Effector CD4-positive, alpha-beta T cell (primary cell): ENCODE results near the gene COL4A1.

Experiments
- DNase-seq: peaks from one replicate; pipeline ENCODE4 v3.0.0-alpha.2; 2020

Gene COL4A1

DNA sequence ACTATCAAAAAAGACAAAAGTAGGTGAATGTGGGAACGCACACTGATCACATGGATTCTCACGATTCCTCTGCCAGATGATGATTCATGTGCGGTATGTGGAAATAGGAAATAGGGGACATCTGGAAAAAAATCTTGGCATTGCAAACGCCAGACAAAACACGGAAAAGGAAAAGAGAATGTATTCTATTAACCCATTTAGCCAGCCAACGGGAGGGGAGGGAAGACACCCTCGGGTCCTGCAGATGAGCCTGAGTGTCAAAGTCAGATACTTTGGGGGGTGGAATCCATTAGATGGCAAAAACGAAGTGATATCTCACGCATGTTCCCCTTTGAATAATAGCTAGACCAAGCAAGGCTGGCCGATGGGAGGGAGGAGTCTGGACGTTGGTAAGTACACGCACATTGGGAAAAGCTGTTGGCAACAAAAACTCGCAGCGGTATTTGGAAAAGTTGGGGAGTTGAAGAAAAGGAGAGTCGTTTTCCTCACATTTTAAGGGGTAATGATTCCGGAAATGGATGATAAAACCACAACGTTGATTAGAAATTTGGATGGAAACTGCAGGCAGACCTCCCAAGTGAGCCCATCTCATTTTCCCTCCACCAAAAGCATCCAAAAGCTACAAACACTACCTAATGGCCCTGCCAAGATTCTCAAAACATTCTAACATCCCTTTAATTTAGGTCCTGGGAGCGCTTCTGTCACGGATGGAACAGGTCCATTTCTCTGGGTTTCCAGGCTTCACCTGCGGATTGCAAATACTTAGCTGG lies 73.6 kb downstream of the COL4A1 start:
- no peak for DNase-seq

DNA sequence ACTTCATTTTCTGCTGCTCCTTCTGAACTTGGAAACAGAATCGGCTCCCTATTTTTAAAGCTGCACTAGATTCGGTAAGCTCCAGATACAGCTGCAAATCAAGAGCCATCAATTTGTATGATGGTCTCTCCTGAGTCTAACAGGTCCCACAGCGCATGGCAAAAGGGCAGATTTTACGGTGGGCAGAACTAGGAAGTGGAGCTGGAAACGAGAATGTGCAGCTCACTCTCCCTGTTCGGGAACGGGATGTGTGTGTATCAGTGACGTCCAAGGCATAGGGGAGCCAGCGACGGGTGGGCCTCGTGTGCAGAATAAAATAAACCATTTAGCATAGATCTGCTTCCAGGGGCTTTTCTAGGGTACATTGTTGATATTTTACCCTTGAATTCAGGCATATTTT lies 74.2 kb downstream of the COL4A1 start:
- DNase-seq, result no peak

DNA sequence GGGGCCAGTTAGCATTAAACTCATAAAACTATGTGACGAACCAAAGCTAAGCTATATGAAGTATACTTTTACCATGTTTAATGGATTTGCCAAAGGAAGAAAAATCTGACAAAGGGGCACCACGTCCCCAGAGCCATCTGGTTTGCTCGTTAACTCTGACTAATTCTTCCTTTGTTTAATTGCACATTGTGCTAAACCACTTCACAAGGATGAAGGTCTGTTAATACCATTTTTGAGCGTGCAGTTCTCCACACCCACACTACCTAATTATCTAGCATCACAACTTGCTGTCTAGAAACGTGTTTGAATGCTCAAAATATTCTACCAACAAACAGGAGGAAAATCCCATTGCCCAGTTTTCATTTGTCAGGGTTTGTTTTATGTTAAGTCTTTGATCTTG lies 74.8 kb downstream of the COL4A1 start:
- no peak for DNase-seq

DNA sequence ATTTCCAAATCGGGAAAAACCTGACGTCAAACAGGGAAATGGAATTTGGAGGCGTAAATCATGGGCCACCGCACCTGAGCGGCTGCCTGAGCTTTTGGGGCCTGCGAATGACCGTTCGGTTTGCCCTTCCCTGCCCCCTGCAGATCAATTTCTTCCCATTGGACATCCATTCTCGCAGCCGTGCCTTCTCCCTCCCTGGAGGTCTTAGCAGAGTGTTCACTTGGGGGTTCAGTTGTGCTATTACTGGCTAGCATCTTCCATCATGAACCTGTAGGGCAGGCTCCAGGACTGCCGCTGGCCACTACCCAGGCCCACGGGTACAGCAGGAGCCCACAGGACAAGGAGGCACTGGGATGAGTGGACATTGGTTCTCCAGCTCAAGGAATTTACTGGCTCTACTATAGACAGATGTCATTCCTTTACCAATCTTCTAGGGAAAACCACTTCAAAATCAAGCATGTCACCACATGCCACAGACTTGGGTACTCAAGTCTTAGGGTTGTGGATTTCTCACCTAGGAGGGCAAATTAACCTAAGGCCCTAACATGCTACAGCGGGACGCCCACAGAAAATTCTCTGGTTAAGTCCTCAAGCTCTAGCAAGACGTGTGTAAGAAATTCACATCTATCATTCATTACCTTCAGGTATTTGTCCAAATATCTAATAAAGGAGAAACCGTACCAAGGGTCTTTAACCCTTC lies 75.5 kb downstream of the COL4A1 start:
- no peak for DNase-seq

DNA sequence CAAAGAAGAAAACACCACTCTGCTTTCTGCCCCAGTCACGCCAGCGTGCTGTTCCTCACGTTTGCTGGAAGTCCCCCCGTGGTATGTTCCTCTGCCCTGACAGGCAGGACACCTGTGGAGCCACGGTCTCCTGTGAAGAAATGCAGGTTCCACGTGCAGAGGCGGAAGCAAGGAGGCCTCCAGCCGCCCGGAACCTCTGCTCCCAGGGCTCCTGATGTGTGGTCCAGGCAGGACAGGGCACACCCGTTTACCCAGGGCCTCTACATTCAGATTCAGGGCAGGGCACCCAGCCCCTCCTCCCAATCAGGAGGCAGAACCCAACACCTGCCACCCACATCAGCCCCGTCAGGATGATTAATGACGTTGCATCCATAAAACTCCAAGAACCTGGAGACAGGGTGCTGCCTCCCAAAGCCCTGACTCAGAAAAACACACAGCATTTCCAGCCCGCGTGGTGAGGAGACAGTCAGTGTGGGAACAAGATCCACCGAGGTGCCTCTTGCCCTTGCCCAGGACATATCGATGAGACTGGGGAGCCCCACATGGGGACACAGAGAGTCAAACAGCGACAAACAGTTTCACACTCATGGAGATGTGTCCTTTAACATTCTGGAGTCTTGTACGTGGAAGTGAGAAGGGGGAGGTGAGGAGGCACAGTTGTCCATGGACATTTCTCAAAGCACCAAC lies 76.2 kb downstream of the COL4A1 start:
- no peak for DNase-seq

GRCh38 chr13:110229905-110230563 lies 76.9 kb downstream of the COL4A1 start:
- no peak for DNase-seq

DNA sequence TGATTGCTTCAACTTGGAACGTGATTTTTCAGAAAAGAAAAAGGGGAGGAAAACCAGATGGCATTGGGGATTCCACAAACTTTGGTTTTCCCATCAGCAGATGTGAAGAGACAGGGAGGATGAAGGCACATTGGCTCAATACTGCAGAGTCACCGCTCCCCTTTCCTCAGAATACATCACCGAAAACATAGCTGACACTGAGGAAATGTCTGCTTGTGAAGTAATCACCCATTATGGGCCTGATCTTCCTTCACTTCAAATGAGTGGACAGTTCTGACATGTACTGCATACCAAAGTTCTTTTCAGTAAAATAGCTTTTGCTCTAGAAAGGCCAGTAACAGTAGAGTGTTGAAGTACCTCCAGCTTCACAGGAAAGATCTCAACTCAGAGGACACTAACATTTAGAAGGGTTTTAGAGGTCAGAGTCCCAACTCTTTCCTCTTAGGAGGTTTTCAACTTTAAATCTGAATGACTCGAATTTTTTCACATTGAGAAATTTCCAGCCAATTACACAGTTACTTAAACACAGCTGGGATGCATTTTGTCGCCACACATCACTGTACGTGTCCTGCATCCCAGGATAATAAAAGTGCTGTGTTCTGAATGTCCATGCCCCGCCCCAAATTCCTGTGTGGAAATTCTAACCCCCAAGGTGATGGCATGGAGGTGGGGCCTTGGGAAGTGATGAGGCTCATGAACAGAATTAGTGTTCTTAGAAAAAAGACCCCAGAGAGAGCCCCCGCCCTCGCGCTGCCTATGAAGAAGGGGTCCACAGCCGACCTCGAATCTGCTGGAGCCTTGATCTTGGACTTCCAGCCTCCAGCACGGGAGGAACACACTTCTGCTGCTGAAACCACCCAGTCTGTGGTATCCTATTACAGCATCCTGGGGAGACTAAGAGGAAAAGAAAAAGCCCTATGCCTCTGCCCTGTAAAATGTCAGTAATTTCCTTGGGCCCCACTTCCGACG lies 77.7 kb downstream of the COL4A1 start:
- no peak for DNase-seq

GRCh38 chr13:110227864-110228643 lies 78.9 kb downstream of the COL4A1 start:
- no peak for DNase-seq

DNA sequence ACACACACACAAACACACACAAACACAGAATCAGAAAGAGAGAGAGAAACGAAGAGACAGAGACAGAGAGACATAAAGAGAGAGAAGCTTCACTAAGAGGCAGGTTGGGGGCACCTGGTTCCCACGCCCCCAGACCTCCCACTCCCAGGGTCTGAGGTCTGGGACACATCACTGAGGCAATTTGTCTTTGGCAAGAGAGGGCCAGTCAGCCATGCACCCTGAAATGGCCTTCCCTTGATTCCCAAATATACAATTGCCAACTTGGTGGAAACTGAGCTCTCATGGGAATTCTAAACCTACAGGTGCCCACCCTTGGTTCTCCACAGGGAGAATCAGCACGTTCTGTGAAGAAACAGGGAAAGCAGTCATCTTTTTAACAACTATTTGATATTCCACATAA lies 79.5 kb downstream of the COL4A1 start:
- DNase-seq, result no peak

GRCh38 chr13:110225609-110226574 lies 81.1 kb downstream of the COL4A1 start:
- DNase-seq, result no peak

DNA sequence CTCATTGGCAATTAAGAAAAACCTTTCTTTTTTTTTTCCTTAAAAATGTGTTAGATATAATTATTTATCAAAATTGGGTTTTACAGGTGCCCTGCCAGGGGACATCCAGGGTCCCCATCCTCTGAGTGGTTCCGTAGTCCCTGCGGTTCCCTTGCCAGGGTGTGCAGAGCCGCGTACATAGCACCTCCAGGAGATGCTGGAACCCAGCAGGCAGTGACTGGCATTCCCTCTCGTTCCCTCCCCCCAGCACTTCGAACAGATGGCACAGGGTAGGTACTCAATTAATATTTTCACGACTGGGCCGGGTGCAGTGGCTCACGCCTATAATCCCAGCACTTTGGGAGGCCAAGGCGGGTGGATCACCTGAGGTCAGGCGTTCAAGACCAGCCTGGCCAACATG lies 82.0 kb downstream of the COL4A1 start:
- no peak for DNase-seq

GRCh38 chr13:110224519-110224918 lies 82.4 kb downstream of the COL4A1 start:
- no peak for DNase-seq

GRCh38 chr13:110221406-110222117 lies 85.4 kb downstream of the COL4A1 start:
- DNase-seq, result no peak

- no peak for DNase-seq
Measured at GRCh38 chr13:110220471-110220870, 86.5 kb downstream of the COL4A1 start.

GRCh38 chr13:110218581-110219201 lies 88.3 kb downstream of the COL4A1 start:
- DNase-seq, result no peak

- DNase-seq, result no peak
Measured at GRCh38 chr13:110217811-110218210, 89.1 kb downstream of the COL4A1 start.

GRCh38 chr13:110217085-110217484 lies 89.9 kb downstream of the COL4A1 start:
- DNase-seq, result no peak

- DNase-seq, result no peak
Measured at GRCh38 chr13:110216398-110217041, 90.4 kb downstream of the COL4A1 start.
